ENCODE results near the gene POLD3.

DNA sequence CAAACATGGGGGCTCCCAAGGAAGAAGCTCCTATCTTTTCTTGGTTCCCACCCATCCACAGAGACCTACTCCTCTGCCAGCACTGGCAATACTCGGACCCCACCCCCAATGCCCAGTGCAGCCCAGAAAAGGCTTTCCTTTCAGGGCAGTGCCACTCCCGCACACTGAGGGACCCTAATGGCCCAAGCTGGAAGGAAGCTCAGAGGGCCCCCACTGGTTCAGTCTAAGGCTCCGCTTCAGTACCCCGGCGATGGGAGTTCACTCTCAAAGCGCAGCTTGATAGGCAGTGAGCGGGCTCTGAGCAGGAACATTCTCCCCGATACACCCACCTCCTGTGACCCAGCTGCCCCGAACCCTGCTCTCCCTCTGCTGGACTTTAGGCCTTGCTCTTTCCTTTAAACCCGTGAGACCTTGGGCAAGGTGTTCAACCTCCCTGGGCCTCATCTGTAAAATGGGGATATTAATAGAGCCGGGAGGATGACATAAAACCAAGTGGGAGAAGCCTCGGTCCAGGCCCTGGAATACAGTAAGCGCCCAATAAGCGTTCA lies 90.4 kb downstream of the POLD3 start:
- TF ChIP-seq CTCF (IDR thresholded peaks at IDR 0.05) (no peak), POLR2A (IDR thresholded peaks at IDR 0.05) (no peak)

All from thyroid gland (tissue), 4 donors.